GM12801 (cell line): ENCODE measurements around the gene CSNK2A3.

ENCODE experiments used
- TF ChIP-seq, protein P1 (sequence below): IDR thresholded peaks from one replicate; pipeline ENCODE4 v1.5.1; 2011; ENCODE audit warnings: control low read depth; ENCODE audit not compliant: insufficient read length; ENCODE audit errors: extremely low read depth

Gene CSNK2A3

DNA sequence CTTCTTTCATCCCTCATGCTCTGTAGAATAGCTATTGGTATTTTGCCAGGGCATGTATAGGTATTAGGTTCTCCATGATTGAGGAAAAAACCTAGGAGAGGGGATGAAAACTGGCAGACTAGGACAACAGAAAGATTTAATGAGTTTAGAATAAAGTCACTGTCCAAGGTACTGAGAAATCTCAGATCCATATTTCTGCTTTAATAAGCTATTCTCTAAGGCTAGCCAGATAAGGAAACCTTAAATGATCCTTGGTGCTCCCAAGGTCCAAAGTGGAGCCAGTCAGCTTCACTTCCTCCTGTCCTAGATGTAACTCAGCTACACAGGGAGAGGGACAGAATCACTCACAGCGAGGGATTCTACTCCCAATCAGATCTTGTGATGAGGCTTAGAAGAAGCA lies 13.7 kb upstream of the CSNK2A3 start:
- TF ChIP-seq, protein P1, sequence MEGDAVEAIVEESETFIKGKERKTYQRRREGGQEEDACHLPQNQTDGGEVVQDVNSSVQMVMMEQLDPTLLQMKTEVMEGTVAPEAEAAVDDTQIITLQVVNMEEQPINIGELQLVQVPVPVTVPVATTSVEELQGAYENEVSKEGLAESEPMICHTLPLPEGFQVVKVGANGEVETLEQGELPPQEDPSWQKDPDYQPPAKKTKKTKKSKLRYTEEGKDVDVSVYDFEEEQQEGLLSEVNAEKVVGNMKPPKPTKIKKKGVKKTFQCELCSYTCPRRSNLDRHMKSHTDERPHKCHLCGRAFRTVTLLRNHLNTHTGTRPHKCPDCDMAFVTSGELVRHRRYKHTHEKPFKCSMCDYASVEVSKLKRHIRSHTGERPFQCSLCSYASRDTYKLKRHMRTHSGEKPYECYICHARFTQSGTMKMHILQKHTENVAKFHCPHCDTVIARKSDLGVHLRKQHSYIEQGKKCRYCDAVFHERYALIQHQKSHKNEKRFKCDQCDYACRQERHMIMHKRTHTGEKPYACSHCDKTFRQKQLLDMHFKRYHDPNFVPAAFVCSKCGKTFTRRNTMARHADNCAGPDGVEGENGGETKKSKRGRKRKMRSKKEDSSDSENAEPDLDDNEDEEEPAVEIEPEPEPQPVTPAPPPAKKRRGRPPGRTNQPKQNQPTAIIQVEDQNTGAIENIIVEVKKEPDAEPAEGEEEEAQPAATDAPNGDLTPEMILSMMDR = no peak

GRCh38 chr11:11363674-11364073 lies 10.6 kb upstream of the CSNK2A3 start:
- TF ChIP-seq, protein P1 = no peak

- TF ChIP-seq, protein P1 = no peak
Observed at GRCh38 chr11:11359611-11360010, 6.6 kb upstream of the CSNK2A3 start.

- TF ChIP-seq, protein P1 = no peak
Observed at GRCh38 chr11:11356842-11357241, 3.8 kb upstream of the CSNK2A3 start.

DNA sequence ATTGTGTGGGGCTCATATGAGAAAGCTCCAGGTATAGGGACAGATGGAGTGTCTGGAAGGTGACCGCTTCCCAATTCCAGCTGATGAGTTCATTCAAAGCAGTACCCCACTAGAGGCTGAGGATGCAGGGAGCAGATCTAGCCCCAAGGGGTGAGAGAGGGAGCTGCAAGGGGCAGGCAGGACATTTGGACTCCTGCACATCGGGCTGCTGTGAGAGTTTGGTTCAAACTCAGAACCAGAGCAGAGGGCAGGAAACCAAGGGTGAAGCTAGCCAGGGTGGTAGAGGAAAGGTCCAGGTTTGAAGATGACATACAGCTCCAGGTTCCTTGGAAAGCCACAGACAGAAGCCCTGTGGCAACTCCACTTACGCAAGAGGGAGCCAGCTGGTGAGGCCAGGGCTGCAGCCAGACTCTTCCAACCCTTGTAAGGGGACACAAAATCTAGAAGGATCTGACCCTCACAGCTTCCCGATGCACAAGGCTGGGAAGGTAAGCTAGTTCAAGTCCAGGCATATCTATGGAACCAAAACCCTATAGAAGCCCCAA lies 1.9 kb downstream of the CSNK2A3 start:
- TF ChIP-seq, protein P1 = no peak

DNA sequence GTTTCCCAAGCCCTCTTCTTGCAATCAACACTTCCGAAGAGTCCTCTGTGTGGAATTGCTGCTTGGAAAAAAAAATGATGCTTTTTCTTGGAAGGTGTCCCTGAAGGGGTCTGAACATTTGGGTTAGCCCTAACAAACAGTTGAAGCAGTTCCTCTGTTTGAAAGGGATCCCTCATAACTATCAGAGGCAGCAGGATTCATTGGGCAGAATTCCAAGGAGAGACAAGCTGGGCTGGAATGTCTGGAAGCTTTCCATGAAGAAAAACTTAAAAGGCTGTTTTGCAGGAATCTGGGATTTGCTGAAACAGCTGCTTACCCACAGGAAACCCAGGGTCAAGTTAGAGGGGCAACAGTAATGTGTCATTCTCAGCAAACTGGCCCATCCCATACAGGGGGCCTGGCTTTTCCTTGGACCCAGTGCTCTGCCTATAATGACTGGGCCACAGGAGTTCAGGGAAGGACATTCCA lies 3.1 kb downstream of the CSNK2A3 start:
- TF ChIP-seq, protein P1 = no peak

GRCh38 chr11:11349106-11349825 lies 3.8 kb downstream of the CSNK2A3 start:
- TF ChIP-seq, protein P1 = no peak
